LoVo (cell line): ENCODE measurements around the gene PLOD2.

Experiments used
- DNase-seq: peaks from one replicate; pipeline ENCODE4 v3.0.0-alpha.2; 2016; ENCODE audit warnings: low spot score

PLOD2 gene

GRCh38 chr3:146037697-146038096, 123.3 kb downstream of the PLOD2 start:
- no peak for DNase-seq

GRCh38 chr3:146036281-146036680, 124.7 kb downstream of the PLOD2 start:
- no peak for DNase-seq

GRCh38 chr3:146035366-146035765, 125.6 kb downstream of the PLOD2 start:
- DNase-seq, result no peak

- no peak for DNase-seq
Observed at GRCh38 chr3:146033950-146034349, 127.0 kb downstream of the PLOD2 start.

GRCh38 chr3:146026547-146026946, 134.4 kb downstream of the PLOD2 start:
- no peak for DNase-seq

DNA sequence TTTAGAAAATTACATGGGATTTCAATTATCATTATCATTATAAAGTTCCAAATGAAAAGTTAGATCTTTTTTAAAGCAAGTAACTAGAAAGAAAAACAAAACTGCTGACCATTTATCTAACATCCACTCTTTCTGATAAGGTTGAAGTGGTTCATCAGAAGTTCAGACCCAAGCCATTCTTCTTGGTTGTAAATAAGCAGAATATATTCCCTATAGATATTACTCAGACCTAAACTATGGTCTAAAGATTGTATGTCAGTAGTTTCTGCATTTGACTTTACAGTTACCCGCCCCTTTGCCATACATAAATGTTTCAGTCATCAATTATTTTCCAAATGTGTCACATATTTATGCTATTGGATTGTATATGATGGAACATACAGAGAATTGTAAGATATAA, 136.7 kb downstream of the PLOD2 start:
- no peak for DNase-seq

GRCh38 chr3:146020969-146021368, 140.0 kb downstream of the PLOD2 start:
- no peak for DNase-seq

DNA sequence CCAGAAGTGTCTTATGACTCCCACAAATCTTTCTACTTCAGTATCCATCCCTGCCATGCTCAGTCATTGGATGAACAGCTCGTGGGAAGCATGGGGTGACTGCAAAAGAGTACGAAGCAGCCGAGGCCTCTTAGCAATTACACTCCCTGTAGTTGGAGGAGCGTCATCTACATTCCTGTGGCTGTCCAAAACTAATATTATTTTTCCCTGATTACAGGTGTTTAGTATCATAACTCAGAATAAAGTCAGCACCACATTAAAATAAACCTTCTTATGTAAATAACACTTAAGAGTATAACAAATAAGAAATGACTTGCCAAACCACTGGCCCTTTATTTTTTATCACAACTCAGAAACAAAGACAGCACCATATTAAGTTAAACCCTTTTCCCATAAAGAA, 141.5 kb downstream of the PLOD2 start:
- DNase-seq, result no peak
